ENCODE measurements around the gene CREB5.

The CREB5 gene

GRCh38 chr7:28872226-28872625 is 459.9 kb downstream of the CREB5 start:
- no peak for DNase-seq

GRCh38 chr7:28873365-28873764 is 461.0 kb downstream of the CREB5 start:
- no peak for DNase-seq

- DNase-seq = no peak
Observed at GRCh38 chr7:28874001-28874400, 461.7 kb downstream of the CREB5 start.

Data from GF-D8 (cell line).